K562 (cell line): ENCODE measurements around the gene SLC20A1. TPM values are rescaled to one million over a fixed set of nuclear protein-coding genes. Genes with fewer than 3 reads are reported as not detected.
A peak's percentile ranks its signal among the peaks of the same experiment; 100 is the strongest.

ENCODE experiments used
- ATF3 ChIP-seq, 2 experiments: fragments of 450-650 bp in 1 of 2; sonication (generic) in 1 of 2; formaldehyde crosslinking in 1 of 2; IDR thresholded peaks in 1 of 2; conservative IDR thresholded peaks in 1 of 2; 2 replicates each; pipeline versions ENCODE4 v1.6.1 to v1.8.1; 2016 to 2023; ENCODE audit warnings: mild to moderate bottlenecking in 2 of 2, moderate library complexity in 2 of 2, inconsistent platforms in 1 of 2, missing genetic modification reagents in 1 of 2
- ATF4 ChIP-seq: fragments of 450-650 bp; formaldehyde crosslinking; IDR thresholded peaks from 2 replicates; pipeline ENCODE4 v1.4.0; 2022; ENCODE audit warnings: mild to moderate bottlenecking, moderate library complexity
- CBFB ChIP-seq: sonication (generic); formaldehyde crosslinking; IDR thresholded peaks from 2 replicates; pipeline ENCODE4 v1.4.0; 2020; ENCODE audit warnings: mild to moderate bottlenecking, missing genetic modification reagents
- DPF2 ChIP-seq: fragments of 450-650 bp; IDR thresholded peaks from 2 replicates; pipeline ENCODE4 v1.6.1; 2016
- ESRRA ChIP-seq: fragments of 450-650 bp; IDR thresholded peaks from 2 replicates; pipeline ENCODE4 v1.6.1; 2014; ENCODE audit warnings: low read depth, mild to moderate bottlenecking, moderate library complexity, borderline replicate concordance
- FUS ChIP-seq: fragments of 200-400 bp; formaldehyde crosslinking; optimal IDR thresholded peaks from 2 replicates; pipeline ENCODE3; 2017; ENCODE audit warnings: low read depth, low read length
- HCFC1 ChIP-seq: IDR thresholded peaks from 2 replicates; pipeline ENCODE4 v1.6.1; 2012; ENCODE audit warnings: low read depth, low read length, improper control_type of control experiment
- HDAC2 ChIP-seq: fragments of 450-650 bp; IDR thresholded peaks from 2 replicates; pipeline ENCODE4 v1.6.1; 2016; ENCODE audit warnings: mild to moderate bottlenecking
- MAFG ChIP-seq: fragments of 450-650 bp; conservative IDR thresholded peaks from 2 replicates; pipeline ENCODE4 v1.6.1; 2016; ENCODE audit warnings: missing genetic modification characterization, missing compliant biosample characterization
- MCM2 ChIP-seq: fragments of 450-650 bp; IDR thresholded peaks from 2 replicates; pipeline ENCODE4 v1.6.1; 2017; ENCODE audit warnings: low read depth, mild to moderate bottlenecking
- MECOM ChIP-seq: fragments of 250-450 bp; sonication (Bioruptor Pico); IDR thresholded peaks from 2 replicates; pipeline ENCODE4 v1.8.0; 2022; ENCODE audit warnings: inconsistent platforms
- NFATC3 ChIP-seq: fragments of 450-650 bp; IDR thresholded peaks from 2 replicates; pipeline ENCODE4 v1.6.1; 2017; ENCODE audit warnings: mild to moderate bottlenecking
- NFE2 ChIP-seq: IDR thresholded peaks from 2 replicates; pipeline ENCODE4 v1.6.1; 2014; ENCODE audit warnings: antibody characterized with exemption, low read depth
- NR2F6 ChIP-seq: fragments of 450-650 bp; formaldehyde crosslinking; IDR thresholded peaks from 2 replicates; pipeline ENCODE4 v1.4.0; 2020; ENCODE audit warnings: mild to moderate bottlenecking
- REST ChIP-seq, 2 experiments: fragments of 450-650 bp; formaldehyde crosslinking in 1 of 2; IDR thresholded peaks; 2 replicates each; pipeline versions ENCODE4 v1.4.0 to v1.6.1; 2014 to 2020; ENCODE audit warnings: mild to moderate bottlenecking in 2 of 2, borderline replicate concordance in 1 of 2, low read depth in 1 of 2
- SMAD3 ChIP-seq: fragments of 450-650 bp; formaldehyde crosslinking; conservative IDR thresholded peaks from 2 replicates; pipeline ENCODE4 v1.4.0; 2020; ENCODE audit warnings: mild to moderate bottlenecking
- ZNF140 ChIP-seq: fragments of 250-450 bp; sonication (Bioruptor Pico); IDR thresholded peaks from 2 replicates; pipeline ENCODE4 v1.8.0; 2021; ENCODE audit warnings: moderate library complexity, mild to moderate bottlenecking, inconsistent platforms
- ZNF24 ChIP-seq: fragments of 450-650 bp; IDR thresholded peaks from 2 replicates; pipeline ENCODE4 v1.6.1; 2016
- polyA plus RNA-seq, 8 experiments: library from polyadenylated mRNA; depleted of rRNA in 4 of 8; stranded (reverse) in 5 of 8; unstranded in 3 of 8; fragments of >200 nt; fragmentation: Nextera tagmentation in 2 of 8; fragmentation: Illumina TruSeq in 1 of 8; extraction: Ambion mirVana in 2 of 8; extraction: Trizol in 1 of 8; gene quantifications; 2 replicates each; pipeline versions ENCODE4 v1.2.1 to v1.2.3, GENCODE V29; 2011 to 2014; ENCODE audit warnings: inconsistent platforms in 1 of 8, missing spikeins in 1 of 8
- total RNA-seq, 7 experiments: library from RNA; depleted of rRNA in 6 of 7; stranded (reverse); fragments of >200 nt in 6 of 7; fragmentation: Illumina TruSeq in 2 of 7; extraction: Trizol in 2 of 7; gene quantifications; 2 replicates each; pipeline versions ENCODE4 v1.2.1 to v1.2.3, GENCODE V29; 2011 to 2021; ENCODE audit warnings: low replicate concordance in 1 of 7

The SLC20A1 gene
- total and polyA plus RNA-seq, 9 of the 15 experiments (the other 6 are each of a cell fraction or from before 2014, with no cell fraction given), result 53.8 to 150 (median 74.7) TPM

- TF ChIP-seq ZNF140 (CRISPR knock-in tag), result no peak
- TF ChIP-seq HCFC1, result no peak
- TF ChIP-seq MECOM, result no peak
- peak; percentile 15; the same call in 1 of the 2 replicates for TF ChIP-seq MAFG (tag)
- TF ChIP-seq ESRRA, result no peak
- TF ChIP-seq SMAD3 (CRISPR knock-in tag), result no peak
- peak; percentile 68 for TF ChIP-seq NFE2
- TF ChIP-seq ATF3 (IDR thresholded peaks at IDR 0.05), result 0 out of 2 replicates have a peak, but pooled peaks have one; percentile 14
- no peak for TF ChIP-seq ATF3 (CRISPR knock-in tag; conservative IDR thresholded peaks at IDR 0.05)
- TF ChIP-seq ATF4 (CRISPR knock-in tag), result no peak
- TF ChIP-seq CBFB (CRISPR knock-in tag), result no peak
- no peak for TF ChIP-seq ZNF24
- TF ChIP-seq DPF2, result 0 out of 2 replicates have a peak, but pooled peaks have one; percentile 26
- no peak for TF ChIP-seq REST (IDR thresholded peaks at IDR 0.05; ENCODE audit: borderline replicate concordance)
- no peak for TF ChIP-seq REST (CRISPR knock-in tag; IDR thresholded peaks at IDR 0.05; ENCODE audit: low read depth)
- no peak for TF ChIP-seq FUS
- TF ChIP-seq HDAC2, result no peak
- no peak for TF ChIP-seq NFATC3
- TF ChIP-seq NR2F6, result no peak
- no peak for TF ChIP-seq MCM2
Observed at GRCh38 chr2:112658301-112658700, 12.6 kb downstream of the SLC20A1 start (continued).
